HAP-1 (cell line): ENCODE results near the gene PRKN.

Source experiments
- DNase-seq, 2 experiments: peaks; one replicate each; pipeline ENCODE4 v3.0.0-alpha.2; 2016 to 2020; ENCODE audit warnings: low spot score in 2 of 2
- H3K27me3 ChIP-seq: fragments of 250-450 bp; sonication (Bioruptor Pico); 2 replicates; pipeline ENCODE4 v1.5.1; 2020; ENCODE audit warnings: low read depth, mild to moderate bottlenecking, moderate library complexity
- H3K36me3 ChIP-seq: fragments of 250-450 bp; sonication (Bioruptor Pico); replicated peaks from 2 replicates; pipeline ENCODE4 v1.5.1; 2020; ENCODE audit warnings: mild to moderate bottlenecking
- H3K4me1 ChIP-seq: fragments of 250-450 bp; sonication (Bioruptor Pico); 2 replicates; pipeline ENCODE4 v1.5.1; 2020; ENCODE audit warnings: mild to moderate bottlenecking
- H3K4me3 ChIP-seq: fragments of 250-450 bp; sonication (Bioruptor Pico); 2 replicates; pipeline ENCODE4 v1.5.1; 2020; ENCODE audit warnings: mild to moderate bottlenecking, moderate library complexity
- H3K9me3 ChIP-seq: fragments of 250-450 bp; sonication (Bioruptor Pico); 2 replicates; pipeline ENCODE4 v1.5.1; 2020; ENCODE audit warnings: mild to moderate bottlenecking, moderate library complexity
- in situ Hi-C: fragments of 300-500 bp; cut with MboI; formaldehyde crosslinking; loops from 3 replicates; pipeline ENCODE4 v1.14.3; 2020; ENCODE audit warnings: low sequenced_read_pairs, inconsistent platforms, mixed read lengths

The PRKN gene

GRCh38 chr6:162119341-162119740 lies 608.2 kb downstream of the PRKN start:
- no peaks in the 10 kb centered on the region for H3K9me3 ChIP-seq
- no peaks in the 10 kb centered on the region for H3K27me3 ChIP-seq
- no peak overlapping the region for H3K4me3 ChIP-seq
- no peak for DNase-seq
- in situ Hi-C loops, result no loop called here
- H3K36me3 ChIP-seq, result no peaks in the 10 kb centered on the region
- H3K4me1 ChIP-seq, result no peaks in the 10 kb centered on the region

- no peak for DNase-seq
- Histone ChIP-seq H3K9me3 (no peaks in the 10 kb centered on the region), H3K4me3 (no peak overlapping the region), H3K36me3 (no peaks in the 10 kb centered on the region), H3K4me1 (no peaks in the 10 kb centered on the region), H3K27me3 (no peaks in the 10 kb centered on the region)
- in situ Hi-C loops, result no loop called here
Observed at GRCh38 chr6:162118706-162119105, 608.9 kb downstream of the PRKN start.

DNA sequence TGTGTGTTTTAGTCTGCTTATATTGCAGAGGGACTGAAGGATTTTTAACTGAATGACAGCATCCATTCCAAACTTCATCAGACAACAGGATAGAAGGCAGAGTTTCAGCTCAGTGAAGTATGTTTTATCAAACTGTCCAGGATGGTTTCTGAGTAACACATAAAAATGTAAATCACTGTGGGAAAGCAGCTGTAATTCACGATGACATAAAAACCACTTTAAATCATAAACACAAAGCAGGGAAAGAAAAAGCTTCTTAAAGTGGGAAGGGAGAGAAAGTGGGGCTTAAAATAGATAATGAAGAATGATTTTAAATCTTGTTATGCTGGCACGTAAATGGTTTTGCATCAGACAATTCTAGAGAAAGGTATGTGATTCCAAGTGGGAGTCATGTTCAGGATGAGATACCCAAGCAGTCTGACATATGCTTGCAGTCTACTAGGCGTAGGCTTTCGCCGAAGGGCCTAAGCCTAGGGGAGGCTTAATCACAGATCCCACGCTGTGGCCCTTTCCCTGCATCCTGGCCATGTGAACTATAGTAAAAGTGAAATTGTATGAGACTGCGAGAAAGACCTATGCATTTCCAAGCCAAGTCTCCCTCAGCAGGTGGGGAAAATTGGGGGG lies 610.6 kb downstream of the PRKN start:
- no peaks in the 10 kb centered on the region for H3K27me3 ChIP-seq
- DNase-seq, result no peak
- no peak overlapping the region for H3K4me3 ChIP-seq
- H3K9me3 ChIP-seq, result no peaks in the 10 kb centered on the region
- in situ Hi-C loops, result no loop called here
- no peaks in the 10 kb centered on the region for H3K4me1 ChIP-seq
- no peaks in the 10 kb centered on the region for H3K36me3 ChIP-seq

DNA sequence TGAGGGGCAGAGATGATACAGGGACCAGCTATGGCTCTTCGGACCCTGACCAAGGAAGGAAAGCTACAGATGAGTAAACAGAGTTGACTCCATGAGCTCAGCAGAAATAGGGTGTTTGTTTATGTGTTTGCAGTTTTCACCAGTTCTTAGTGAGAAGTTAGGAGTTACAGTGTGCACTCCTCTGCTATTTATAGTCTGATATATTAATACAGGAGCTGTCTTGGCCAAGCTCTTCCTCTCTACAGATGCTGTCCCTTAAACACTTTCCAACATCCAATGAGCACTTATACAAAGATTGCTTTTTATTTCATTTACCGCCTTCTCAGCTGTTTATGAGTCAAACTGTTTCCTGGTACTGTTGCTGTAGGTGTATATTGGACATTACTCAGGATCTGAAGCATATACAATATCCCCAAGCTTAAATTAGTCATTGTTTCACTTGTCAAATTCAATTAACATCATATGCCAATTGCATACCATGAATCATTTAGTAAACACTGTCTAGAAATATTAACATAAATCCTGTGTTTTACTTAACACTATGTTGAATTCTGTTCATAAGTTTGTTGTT lies 618.0 kb downstream of the PRKN start:
- Histone ChIP-seq H3K27me3 (no peaks in the 10 kb centered on the region), H3K4me3 (no peak overlapping the region), H3K9me3 (no peaks in the 10 kb centered on the region), H3K4me1 (no peaks in the 10 kb centered on the region), H3K36me3 (no peaks in the 10 kb centered on the region)
- no peak for DNase-seq
- in situ Hi-C loops, result no loop called here

DNA sequence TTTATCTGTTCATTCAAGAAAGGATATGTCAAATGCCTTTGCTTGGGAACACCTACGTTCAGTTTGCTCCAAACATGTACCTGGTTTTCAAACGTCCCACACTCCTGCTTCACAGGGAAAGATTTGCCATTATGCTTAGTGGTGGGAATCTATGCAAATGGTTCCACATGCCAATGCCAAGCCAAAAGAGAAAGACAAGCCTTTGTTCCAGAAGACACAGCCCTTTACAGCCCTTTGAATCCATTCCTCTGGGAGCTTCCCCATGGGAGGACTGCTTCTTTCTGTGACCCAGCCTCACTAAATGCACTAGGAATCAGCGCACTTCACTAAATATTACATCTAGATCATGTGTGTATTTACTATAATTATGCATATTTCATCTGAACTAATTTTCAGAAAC lies 619.5 kb downstream of the PRKN start:
- in situ Hi-C loops, result no loop called here
- Histone ChIP-seq H3K36me3 (no peaks in the 10 kb centered on the region), H3K4me1 (no peaks in the 10 kb centered on the region), H3K9me3 (no peaks in the 10 kb centered on the region), H3K27me3 (no peaks in the 10 kb centered on the region), H3K4me3 (no peak overlapping the region)
- DNase-seq, result no peak

DNA sequence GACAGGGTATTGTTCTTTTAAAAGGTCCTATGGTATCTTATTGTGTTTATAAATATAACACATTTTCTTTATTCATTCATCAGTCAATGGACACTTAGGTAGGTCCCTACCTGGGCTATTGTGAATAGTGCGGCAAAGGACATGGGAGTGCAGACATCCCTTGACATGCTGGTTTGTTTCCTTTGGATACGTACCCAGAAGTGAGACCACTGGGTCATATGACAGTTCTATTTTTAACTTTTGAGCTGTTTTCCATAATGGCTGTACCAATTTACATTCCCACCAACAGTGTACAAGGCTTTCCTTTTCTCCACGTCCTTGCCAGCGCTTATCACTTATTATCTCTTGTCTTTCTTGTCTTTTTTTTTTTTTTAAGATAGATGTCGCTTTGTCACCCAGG lies 627.5 kb downstream of the PRKN start:
- DNase-seq, result no peak
- Histone ChIP-seq H3K9me3 (no peaks in the 10 kb centered on the region), H3K4me1 (no peaks in the 10 kb centered on the region), H3K36me3 (no peaks in the 10 kb centered on the region), H3K4me3 (no peak overlapping the region), H3K27me3 (no peaks in the 10 kb centered on the region)
- in situ Hi-C loops, result no loop called here

GRCh38 chr6:162099685-162100084 lies 627.9 kb downstream of the PRKN start:
- no peaks in the 10 kb centered on the region for H3K9me3 ChIP-seq
- in situ Hi-C loops, result no loop called here
- no peaks in the 10 kb centered on the region for H3K27me3 ChIP-seq
- DNase-seq, result no peak
- H3K4me3 ChIP-seq, result no peak overlapping the region
- H3K36me3 ChIP-seq, result no peaks in the 10 kb centered on the region
- no peaks in the 10 kb centered on the region for H3K4me1 ChIP-seq

DNA sequence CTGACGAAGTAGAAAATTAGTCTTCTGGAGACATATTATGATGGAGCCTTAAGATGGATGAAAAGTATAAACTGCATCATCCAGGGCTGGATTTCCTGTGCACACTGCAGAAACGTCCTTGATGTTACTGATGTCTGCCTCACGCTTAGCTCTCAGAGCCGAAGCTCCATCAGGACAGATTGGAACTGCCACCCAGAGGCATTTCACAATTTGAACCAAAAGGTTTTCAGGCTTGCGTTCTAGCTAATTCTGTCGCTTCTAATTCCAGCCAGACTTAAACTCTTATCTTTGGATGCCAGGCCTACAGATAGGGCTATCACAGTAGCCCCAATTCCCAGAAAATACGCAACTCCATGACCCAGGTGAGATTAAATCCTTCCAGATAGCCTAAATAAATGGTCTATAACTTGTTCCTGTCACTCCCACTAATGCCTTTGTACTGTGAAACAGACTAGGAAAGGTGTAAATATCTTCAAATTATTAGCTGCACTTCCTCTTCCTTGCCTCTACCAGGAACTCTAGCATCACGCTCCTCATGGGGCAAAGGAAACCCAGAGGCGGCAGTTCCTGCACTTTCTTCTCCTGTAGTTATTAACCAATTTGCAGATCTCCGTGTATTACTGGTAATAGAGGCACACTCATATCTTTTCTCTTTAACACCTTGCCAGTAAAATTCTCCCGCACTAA lies 634.6 kb downstream of the PRKN start:
- no peaks in the 10 kb centered on the region for H3K4me1 ChIP-seq
- H3K4me3 ChIP-seq, result no peak overlapping the region
- in situ Hi-C loops, result no loop called here
- H3K36me3 ChIP-seq, result no peaks in the 10 kb centered on the region
- DNase-seq, result no peak
- no peaks in the 10 kb centered on the region for H3K9me3 ChIP-seq
- H3K27me3 ChIP-seq, result no peaks in the 10 kb centered on the region

DNA sequence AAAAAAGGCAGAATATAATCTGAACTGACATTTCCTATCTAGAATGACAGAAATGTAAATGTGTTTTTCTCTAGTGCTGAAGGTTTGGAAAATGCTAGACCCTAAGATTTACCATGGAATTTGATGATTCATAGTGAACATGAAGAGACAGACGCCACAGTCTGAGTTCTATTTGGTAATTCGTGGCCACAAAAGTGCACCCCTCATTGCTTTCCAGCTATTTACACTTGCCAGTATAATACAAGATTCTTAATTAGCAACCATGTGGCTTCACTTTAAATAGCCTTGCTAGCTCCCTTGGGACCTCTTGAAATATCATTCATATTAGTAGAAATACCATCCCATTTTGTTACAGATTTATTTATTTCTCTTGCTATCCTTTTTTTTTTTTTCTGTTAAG lies 636.8 kb downstream of the PRKN start:
- Histone ChIP-seq H3K4me3 (no peak overlapping the region), H3K9me3 (no peaks in the 10 kb centered on the region), H3K27me3 (no peaks in the 10 kb centered on the region), H3K4me1 (no peaks in the 10 kb centered on the region), H3K36me3 (no peaks in the 10 kb centered on the region)
- DNase-seq, result no peak
- in situ Hi-C loops, result no loop called here

DNA sequence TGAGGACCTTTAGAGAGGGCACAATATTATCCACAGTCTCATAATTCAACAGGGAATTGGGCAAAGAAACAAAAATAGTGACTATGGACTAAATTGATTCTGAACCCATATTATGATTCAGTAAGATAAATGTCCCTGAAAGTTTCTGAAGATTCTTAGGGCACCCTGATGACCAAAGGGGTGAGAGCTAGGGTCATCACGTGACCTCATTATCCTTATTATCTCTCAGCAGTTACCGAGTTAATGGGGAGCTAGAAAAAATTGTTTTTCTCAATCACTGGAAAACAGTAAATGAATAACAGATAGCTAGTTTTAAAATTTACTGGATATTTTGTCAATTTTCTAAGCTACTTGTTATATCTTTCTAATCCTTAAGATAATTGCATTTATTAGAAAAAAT lies 639.5 kb downstream of the PRKN start:
- no peak for DNase-seq
- Histone ChIP-seq H3K4me1 (no peaks in the 10 kb centered on the region), H3K36me3 (no peaks in the 10 kb centered on the region), H3K9me3 (no peaks in the 10 kb centered on the region), H3K4me3 (no peak overlapping the region), H3K27me3 (no peaks in the 10 kb centered on the region)
- in situ Hi-C loops, result no loop called here

DNA sequence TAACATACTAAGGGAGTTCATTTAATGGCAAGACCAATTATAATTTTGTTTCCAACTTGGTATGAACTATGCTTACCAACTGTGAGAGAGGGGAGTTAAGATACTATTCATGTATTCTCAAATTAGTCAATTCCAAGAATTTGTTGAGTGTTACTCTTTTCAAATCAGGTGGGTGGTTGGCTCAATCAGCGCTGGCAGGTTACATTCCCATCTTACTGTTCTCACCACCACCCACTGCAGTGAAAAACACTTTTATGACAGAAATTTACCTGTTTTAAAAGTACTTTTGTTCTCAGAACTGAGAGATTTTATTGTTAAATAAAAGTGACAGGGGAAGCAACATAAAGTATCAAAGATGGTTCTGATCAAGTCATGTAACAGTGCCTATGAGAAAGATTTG lies 642.0 kb downstream of the PRKN start:
- no peaks in the 10 kb centered on the region for H3K27me3 ChIP-seq
- no peak for DNase-seq
- no peak overlapping the region for H3K4me3 ChIP-seq
- H3K36me3 ChIP-seq, result no peaks in the 10 kb centered on the region
- in situ Hi-C loops, result no loop called here
- H3K4me1 ChIP-seq, result no peaks in the 10 kb centered on the region
- no peaks in the 10 kb centered on the region for H3K9me3 ChIP-seq

DNA sequence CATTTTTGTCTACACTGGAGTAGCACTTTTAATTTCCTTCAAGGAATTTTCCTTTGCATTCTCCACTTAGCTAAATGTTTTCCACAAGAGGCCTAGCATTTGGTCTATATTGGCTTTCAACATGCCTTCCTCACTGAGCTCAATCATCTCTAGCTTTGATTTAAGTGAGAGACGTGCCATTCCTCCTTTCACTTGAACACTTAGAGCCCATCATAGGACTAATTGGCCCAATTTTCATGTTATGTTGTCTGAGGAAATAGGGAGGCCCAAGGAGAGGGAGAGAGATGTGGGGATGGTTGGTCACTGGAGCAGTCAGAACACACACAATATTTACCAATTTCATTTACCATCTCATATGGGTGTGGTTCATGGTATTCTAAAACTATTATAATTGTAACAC lies 645.0 kb downstream of the PRKN start:
- DNase-seq, result no peak
- H3K36me3 ChIP-seq, result no peaks in the 10 kb centered on the region
- in situ Hi-C loops, result no loop called here
- H3K9me3 ChIP-seq, result no peaks in the 10 kb centered on the region
- no peak overlapping the region for H3K4me3 ChIP-seq
- H3K4me1 ChIP-seq, result no peaks in the 10 kb centered on the region
- H3K27me3 ChIP-seq, result no peaks in the 10 kb centered on the region

GRCh38 chr6:162078667-162079066 lies 648.9 kb downstream of the PRKN start:
- DNase-seq, result no peak
- in situ Hi-C loops, result no loop called here
- H3K9me3 ChIP-seq, result no peaks in the 10 kb centered on the region

GRCh38 chr6:162078126-162078525 lies 649.4 kb downstream of the PRKN start:
- no peak overlapping the region for H3K4me3 ChIP-seq
- no peak for DNase-seq
- in situ Hi-C loops, result no loop called here
- H3K9me3 ChIP-seq, result no peaks in the 10 kb centered on the region
- H3K36me3 ChIP-seq, result no peaks in the 10 kb centered on the region
- H3K27me3 ChIP-seq, result no peaks in the 10 kb centered on the region
- no peaks in the 10 kb centered on the region for H3K4me1 ChIP-seq

More at GRCh38 chr6:162078667-162079066, 648.9 kb downstream of the PRKN start:
- H3K27me3 ChIP-seq, result no peaks in the 10 kb centered on the region
- H3K4me1 ChIP-seq, result no peaks in the 10 kb centered on the region
- no peak overlapping the region for H3K4me3 ChIP-seq
- H3K36me3 ChIP-seq, result no peaks in the 10 kb centered on the region
